HEK293T (cell line): ENCODE data around the gene TCF23.

Experiments used
- ARNT ChIP-seq: fragments of 450-650 bp; IDR thresholded peaks from 2 replicates; pipeline ENCODE4 v1.6.1; 2017; ENCODE audit warnings: mild to moderate bottlenecking
- CTBP1 ChIP-seq: fragments of 450-650 bp; IDR thresholded peaks from 2 replicates; pipeline ENCODE4 v1.6.1; 2016; ENCODE audit warnings: borderline replicate concordance
- FOXM1 ChIP-seq: fragments of 450-650 bp; IDR thresholded peaks from 2 replicates; pipeline ENCODE4 v1.6.1; 2017; ENCODE audit warnings: mild to moderate bottlenecking, borderline replicate concordance
- TARDBP ChIP-seq: fragments of 450-650 bp; IDR thresholded peaks from 2 replicates; pipeline ENCODE4 v1.6.1; 2016
- ZNF384 ChIP-seq: fragments of 450-650 bp; IDR thresholded peaks from 2 replicates; pipeline ENCODE4 v1.6.1; 2016
- TF ChIP-seq, protein P1 (sequence below): fragments of 450-650 bp; IDR thresholded peaks from 2 replicates; pipeline ENCODE4 v1.6.1; 2016

DNA sequence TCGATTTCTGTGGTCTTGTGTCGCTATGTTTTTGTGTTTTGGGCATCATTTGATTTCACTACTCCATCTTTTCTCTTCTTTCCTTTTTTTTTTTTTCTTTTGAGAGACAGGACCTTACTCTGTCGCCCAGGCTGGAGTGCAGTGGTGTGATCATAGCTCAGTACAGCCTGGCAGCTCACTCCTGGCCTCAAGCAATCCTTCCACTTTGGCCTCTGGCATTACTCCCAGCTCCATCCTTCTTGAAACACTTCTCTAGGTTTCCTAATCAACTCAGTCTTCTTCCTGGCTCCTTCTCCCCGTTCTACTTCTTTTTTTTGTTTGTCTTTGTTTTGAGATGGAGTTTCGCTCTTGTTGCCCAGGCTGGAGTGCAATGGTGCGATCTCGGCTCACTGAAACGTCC is 26.5 kb downstream of the TCF23 start:
- TF ChIP-seq CTBP1 (no peak), FOXM1 (no peak), ZNF384 (no peak), TARDBP (no peak), ARNT (no peak)
- TF ChIP-seq, protein P1, sequence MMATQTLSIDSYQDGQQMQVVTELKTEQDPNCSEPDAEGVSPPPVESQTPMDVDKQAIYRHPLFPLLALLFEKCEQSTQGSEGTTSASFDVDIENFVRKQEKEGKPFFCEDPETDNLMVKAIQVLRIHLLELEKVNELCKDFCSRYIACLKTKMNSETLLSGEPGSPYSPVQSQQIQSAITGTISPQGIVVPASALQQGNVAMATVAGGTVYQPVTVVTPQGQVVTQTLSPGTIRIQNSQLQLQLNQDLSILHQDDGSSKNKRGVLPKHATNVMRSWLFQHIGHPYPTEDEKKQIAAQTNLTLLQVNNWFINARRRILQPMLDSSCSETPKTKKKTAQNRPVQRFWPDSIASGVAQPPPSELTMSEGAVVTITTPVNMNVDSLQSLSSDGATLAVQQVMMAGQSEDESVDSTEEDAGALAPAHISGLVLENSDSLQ: no peak
